AG09319 (cell line): ENCODE measurements around the gene CACNG3.

Experiments
- DNase-seq: peaks from one replicate; pipeline ENCODE4 v3.0.0-alpha.2; 2010; ENCODE audit warnings: low read depth; ENCODE audit errors: extremely low read depth
- TF ChIP-seq, protein P1 (sequence below): IDR thresholded peaks from 2 replicates; pipeline ENCODE4 v1.5.1; 2011; ENCODE audit warnings: low read depth, mild to moderate bottlenecking, inconsistent platforms, low read length, moderate library complexity

The CACNG3 gene

GRCh38 chr16:24348545-24349290 lies 92.6 kb downstream of the CACNG3 start:
- TF ChIP-seq, protein P1, sequence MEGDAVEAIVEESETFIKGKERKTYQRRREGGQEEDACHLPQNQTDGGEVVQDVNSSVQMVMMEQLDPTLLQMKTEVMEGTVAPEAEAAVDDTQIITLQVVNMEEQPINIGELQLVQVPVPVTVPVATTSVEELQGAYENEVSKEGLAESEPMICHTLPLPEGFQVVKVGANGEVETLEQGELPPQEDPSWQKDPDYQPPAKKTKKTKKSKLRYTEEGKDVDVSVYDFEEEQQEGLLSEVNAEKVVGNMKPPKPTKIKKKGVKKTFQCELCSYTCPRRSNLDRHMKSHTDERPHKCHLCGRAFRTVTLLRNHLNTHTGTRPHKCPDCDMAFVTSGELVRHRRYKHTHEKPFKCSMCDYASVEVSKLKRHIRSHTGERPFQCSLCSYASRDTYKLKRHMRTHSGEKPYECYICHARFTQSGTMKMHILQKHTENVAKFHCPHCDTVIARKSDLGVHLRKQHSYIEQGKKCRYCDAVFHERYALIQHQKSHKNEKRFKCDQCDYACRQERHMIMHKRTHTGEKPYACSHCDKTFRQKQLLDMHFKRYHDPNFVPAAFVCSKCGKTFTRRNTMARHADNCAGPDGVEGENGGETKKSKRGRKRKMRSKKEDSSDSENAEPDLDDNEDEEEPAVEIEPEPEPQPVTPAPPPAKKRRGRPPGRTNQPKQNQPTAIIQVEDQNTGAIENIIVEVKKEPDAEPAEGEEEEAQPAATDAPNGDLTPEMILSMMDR: no peak
- no peak for DNase-seq

DNA sequence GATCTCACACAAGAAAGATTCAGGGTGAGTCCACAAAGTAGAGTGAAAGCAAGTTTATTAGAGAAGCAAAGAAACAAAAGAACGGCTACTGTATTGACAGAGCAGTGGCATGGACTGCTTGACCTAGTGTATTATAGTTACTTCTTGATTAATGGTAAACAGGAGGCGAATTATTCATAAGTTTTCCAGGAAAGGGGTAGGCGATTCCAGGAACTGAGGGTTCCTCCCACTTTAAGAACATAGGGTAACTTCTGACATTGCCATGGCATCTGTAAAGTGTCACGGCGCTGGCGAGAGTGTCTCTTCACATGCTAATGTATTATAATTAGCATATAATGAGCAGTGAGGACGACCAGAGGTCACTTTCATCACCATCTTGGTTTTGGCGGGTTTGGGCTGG lies 93.2 kb downstream of the CACNG3 start:
- TF ChIP-seq, protein P1: no peak
- no peak for DNase-seq

- no peak for DNase-seq
- TF ChIP-seq, protein P1: no peak
Observed at GRCh38 chr16:24352746-24353145, 96.6 kb downstream of the CACNG3 start.

DNA sequence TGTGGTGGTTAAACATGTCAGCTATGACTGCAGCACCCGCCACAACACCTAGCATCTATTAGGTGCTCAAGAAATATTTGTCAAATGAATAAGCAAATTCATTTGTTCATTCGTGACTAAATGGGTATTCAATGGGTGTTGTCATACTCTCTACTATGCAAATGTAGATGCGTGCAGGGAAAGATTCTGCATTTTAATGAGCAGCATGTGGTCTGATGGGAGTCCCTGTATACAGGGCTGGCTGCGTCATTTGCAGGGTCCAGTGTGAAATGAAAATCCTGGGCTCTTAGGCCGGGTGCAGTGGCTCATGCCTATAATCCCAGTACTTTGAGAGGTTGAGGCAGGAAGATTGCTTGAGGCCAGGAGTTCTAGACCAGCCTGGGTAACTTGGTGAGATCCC lies 97.5 kb downstream of the CACNG3 start:
- no peak for DNase-seq
- TF ChIP-seq, protein P1: no peak

GRCh38 chr16:24357511-24357910 lies 101.4 kb downstream of the CACNG3 start:
- no peak for DNase-seq
- TF ChIP-seq, protein P1: no peak

- TF ChIP-seq, protein P1: no peak
- no peak for DNase-seq
Observed at GRCh38 chr16:24358117-24358516, 102.0 kb downstream of the CACNG3 start.

- no peak for DNase-seq
- TF ChIP-seq, protein P1: no peak
Observed at GRCh38 chr16:24359490-24359889, 103.4 kb downstream of the CACNG3 start.
